NCI-H345 treated with DMSO at 0.1 percent for 48 hours (cell line): ENCODE results near the gene ANKMY1.
"Not testable (repeated sequence)": the region's sequence is repeated elsewhere in the genome, so short reads cannot be mapped to it uniquely, and the experiment has no call there.

Source experiments
- DNase-seq: peaks from one replicate; lab custom pipeline; 2025; ENCODE audit not compliant: unreplicated experiment; lab: John Stamatoyannopoulos, UW

ANKMY1 gene

DNA sequence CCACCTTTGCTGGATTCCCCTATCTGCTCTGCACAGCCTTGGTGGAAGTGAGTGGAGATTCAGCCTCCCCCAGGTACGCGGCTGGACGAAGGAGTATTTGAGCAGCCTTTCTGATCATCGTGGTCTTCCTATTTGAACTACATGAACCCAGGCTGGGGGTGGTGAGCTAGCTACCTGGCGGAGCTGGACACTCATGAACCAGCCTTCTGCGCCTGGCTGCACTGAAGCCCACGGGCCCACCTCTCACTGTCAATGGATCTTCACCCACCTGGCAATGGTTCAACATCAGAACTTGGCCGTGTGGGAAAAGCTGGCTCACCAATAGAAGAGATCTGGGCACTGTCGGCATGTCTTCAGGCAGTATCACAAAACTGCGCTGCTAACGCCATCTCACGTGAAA, 35.4 kb downstream of the ANKMY1 start:
- no peak for DNase-seq

GRCh38 chr2:240521885-240522284, 35.9 kb downstream of the ANKMY1 start:
- not testable (repeated sequence) for DNase-seq

DNA sequence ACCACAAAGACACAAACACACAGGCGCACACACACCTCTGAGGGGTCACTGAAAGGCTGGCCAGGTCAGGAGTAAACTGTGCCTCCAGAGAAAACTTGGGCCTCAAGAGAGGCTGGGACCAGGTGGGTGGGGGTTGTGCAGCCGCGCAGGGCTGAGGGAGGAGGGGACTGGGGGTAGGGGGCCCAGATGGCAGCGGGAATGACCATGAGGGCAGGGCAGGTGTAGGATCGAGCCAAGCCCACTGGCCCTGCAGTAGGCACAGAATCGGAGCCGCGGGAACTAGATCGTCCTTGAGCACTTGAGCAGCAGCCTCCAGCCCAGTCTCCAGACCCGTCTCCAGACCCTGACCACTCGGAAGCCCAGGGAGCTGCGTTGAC, 36.8 kb downstream of the ANKMY1 start:
- DNase-seq: no peak

DNA sequence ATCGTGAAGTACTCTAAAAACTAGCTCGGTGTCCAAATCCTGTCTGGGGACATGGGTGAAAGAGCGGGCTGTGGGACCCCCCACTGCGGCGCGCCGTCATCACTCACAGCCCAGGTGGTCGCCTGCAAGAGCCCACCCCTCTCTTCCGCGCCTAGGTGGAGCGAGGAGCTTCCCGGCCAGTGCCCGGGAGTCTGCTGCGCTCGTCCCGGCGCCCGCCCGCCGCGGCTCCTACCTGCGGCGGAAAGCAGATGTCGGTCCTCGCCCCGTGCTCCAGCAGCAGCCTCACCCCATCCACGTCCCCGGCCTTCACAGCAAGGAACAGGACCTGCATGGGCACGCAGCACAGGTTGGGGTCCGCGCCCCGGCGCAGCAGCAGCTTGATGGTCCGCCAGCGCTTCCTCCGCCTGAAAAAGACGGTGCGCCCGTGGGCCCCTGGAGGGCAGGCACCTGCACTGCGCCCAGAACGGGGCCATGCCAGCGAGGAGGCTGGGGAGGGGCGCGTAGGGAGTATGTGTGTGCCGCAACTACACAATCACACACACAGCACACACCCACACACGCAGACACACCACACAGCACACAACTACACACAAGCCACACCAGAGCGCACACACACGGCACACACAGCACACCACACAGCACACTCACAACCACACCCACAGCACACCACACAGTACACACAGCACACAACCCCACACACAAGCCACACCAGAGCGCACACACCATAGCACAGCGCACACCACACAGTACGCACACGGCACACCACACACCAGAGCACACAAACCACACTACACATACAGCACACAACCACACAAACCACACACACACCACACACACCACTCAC, 37.4 kb downstream of the ANKMY1 start:
- no peak for DNase-seq

- DNase-seq: no peak
Measured at GRCh38 chr2:240519396-240520129, 38.2 kb downstream of the ANKMY1 start.

- no peak for DNase-seq
Measured at GRCh38 chr2:240518981-240519380, 38.8 kb downstream of the ANKMY1 start.

- DNase-seq: no peak
Measured at GRCh38 chr2:240517342-240517741, 40.4 kb downstream of the ANKMY1 start.

DNA sequence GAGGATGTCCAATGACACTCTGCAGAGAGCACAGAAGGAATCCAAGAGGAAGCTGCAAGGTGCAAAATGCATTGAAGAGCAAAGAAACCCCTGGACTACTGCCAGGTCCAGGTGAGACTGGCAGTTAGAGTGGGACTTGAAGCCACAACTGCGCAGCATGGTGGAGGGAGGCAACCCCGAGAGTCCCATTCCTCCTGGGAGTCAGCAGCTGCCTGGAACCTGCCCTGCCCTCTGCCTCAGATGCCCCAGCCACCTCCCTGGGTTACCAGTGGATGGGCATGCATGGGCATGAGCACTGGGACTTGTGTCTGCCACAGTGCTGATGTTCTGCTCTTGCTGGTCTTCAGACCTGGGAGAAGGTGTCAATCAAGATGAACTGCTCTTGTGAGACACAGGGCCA, 43.2 kb downstream of the ANKMY1 start:
- DNase-seq: no peak

DNA sequence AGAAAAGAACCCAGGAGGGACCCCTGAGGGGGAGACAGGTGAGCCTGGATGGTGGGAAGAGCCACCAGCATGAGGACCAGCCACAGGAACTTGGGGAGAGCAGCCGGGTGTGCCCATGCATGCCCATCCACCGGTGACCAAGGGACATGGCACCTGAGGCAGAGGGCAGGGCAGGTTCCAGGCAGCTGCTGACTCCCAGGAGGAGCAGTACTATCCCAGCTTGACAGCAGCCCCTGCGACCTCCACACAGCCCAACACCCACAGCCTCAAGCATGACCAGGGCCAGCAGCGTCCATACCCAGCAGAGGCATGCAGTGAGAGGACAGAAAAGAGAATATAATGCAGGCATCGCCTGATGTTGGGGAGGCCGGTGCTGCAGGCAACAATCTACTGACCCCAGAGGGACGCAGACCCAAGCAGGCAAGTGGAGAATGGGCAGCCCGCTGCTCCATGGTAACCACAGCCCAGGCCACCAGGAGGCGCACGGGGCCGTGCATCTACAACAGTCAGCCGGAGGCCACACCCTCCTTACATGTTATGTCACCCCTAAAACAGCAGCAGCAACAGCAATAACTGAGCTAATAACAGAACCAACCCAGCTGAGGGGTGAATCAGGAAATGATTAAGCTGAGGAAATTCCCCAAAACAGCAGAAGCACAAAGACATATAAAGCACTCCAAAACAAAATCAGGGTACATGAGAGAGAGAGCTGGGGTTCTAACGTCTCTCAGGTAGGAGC, 44.1 kb downstream of the ANKMY1 start:
- DNase-seq: no peak

DNA sequence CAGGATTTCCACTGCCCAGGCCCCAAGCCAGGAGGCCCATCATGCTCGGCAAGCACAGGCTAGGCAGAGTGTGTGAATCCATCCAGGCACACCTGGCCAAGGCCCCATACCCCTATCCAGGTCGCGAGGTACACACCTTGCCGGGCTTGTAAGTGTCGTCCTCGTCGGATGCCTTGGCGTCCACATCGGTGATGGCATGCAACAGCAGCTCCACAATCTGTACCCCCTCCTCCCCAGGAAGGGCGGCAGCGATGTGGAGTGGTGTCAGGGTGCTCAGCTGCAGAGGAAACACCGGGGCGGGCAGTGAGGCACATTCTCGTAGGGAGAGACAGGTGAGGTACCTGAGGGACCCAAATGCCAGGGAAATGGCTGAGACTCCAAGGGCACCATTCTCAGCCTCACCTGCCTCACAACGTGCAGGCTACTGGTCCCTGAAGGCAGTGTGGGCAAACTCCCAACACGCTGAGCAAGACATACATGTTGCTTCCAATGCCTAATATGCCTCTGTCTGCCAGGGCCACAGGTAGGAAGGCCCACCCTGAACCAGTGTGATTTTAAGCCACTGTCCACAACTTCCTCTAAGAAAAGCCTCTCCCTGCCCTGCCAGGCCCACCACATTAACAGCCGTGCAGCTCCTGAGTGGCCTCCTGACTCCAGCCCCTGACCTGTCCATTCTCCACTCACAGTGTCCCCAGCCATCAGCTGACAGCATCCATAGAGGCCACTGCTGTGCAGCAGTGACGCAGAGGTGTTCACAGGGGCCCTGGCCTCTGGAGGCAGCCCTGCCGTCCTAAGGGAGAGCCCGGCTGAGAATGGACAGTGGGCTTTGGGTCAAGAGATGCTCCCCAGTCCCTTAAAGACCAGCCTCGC, 44.9 kb downstream of the ANKMY1 start:
- no peak for DNase-seq

DNA sequence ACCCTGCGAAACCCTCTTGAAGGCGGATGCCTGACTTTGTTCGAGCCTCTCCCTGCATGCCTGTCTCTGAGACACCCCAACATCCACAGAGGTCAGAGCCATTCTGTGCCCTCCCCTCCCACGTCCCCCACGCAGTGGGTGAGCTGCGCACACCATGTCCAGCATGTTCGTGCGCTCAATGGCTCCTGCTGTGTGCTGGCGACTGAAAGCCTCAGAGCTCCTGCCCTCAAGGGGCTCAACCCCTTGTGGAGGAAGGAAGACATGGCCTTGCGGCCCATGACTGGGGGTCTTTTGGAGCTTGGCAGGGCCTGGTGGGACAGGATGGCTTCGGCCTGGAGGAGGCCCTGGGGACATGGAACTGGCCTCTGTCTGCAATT, 45.7 kb downstream of the ANKMY1 start:
- no peak for DNase-seq

DNA sequence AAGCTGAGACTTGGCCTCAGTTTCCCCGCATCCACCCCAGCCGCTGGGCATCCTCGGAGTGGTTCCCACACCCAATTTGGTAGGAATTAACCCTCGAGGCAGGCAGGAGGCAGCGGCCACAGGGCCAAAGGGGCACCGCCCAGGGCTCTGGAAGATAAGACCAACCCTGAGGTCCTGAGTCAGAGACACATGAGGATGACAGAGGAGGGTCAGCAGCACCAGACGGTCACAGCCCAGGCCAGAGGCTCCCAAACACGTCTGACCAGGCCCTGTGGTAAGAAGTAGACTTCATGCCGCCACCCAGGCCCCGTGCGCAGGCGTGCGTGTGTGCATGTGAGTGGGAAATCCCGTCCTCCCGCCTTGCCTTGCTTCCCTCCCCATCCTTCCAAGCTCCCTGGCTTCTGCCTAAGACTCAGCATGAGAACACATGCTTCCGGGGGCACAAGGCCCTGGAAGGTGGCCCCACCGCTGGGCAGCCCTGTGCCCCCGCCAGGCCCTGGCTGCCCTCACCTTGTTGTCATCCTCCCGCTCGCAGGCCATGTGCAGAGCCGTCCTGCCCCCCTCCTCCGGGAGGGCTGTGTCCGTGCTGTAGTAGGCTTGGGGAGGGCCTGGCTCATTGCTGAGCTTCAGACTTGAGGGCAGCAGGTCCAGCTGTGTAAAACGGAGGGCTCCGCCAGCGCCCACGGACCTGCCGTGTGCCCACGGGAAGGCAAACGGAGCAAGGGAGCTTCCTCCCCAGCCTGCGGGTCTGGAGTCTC, 46.3 kb downstream of the ANKMY1 start:
- no peak for DNase-seq

DNA sequence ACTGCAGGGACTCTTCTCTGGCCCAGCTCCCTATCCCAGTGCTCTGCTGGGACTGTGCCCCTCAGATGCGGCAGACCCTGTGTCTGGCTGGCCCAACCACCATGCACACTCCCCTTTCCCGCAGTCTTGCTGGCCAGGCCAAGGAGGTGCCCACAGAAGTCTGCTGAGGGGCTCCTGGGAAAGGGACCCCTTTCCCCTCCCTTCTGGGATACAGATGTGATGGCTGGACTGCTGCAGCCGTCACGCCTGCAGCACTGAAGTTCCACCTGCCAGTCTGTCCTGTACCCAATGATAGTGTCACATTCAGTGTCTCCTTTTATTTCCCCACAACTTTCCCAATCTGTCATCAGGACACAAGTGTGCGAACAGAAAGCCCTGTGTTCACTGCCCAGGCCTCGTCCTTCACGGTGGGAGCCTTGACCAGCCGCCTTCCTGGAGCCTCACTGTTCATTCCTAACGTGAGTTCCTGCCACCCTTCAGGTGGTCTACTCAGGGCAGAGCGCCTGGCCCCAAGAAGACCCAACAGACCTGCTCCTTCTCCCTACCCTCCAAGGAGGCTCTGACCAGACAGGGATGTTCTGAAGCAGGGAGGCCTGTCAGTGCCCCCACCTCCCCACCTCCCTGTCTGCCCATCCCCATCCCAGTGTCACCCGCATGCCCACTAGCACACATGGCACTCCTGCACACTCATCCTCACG, 47.1 kb downstream of the ANKMY1 start:
- no peak for DNase-seq

DNA sequence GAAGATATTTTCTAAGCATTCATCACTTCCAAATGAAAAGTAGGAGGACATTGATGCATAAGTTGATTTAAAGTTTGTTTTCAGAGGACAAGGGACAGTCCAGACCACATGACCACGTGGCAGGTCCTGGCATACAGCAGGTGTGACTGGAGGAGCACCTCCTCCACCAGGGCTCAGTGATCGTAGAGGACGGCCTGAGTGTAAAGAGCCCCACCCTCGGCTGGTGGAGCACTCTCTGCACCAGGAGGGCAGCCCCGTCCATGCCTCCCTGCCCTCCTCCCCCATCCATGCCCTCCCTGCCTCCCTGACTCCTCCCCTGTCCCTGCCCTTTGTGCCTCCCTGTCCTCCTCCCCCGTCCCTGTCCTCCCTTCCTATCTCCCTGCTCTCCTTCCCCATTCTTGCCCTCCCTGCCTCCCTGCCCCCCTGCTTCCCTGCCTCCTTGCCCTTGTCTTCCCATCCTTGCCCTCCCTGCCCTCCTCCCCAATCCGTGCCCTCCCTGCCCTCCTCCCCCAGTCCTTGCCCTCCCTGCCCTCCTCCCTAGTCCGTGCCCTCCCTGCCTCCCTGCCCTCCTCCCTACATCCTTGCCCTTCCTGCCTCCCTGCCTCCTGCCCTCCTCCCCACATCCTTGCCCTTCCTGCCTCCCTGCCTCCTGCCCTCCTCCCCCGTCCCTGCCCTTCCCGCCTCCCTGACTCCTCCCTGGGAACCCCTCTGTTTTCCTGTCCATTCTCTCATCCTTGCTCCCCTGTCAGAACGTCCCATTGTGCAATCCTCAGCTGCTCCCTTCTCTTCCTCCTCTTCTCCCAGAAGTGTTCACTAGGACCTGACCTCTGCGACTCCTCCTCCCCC, 47.9 kb downstream of the ANKMY1 start:
- no peak for DNase-seq

GRCh38 chr2:240508832-240509545, 48.8 kb downstream of the ANKMY1 start:
- no peak for DNase-seq

- no peak for DNase-seq
Measured at GRCh38 chr2:240507778-240508251, 50.0 kb downstream of the ANKMY1 start.

DNA sequence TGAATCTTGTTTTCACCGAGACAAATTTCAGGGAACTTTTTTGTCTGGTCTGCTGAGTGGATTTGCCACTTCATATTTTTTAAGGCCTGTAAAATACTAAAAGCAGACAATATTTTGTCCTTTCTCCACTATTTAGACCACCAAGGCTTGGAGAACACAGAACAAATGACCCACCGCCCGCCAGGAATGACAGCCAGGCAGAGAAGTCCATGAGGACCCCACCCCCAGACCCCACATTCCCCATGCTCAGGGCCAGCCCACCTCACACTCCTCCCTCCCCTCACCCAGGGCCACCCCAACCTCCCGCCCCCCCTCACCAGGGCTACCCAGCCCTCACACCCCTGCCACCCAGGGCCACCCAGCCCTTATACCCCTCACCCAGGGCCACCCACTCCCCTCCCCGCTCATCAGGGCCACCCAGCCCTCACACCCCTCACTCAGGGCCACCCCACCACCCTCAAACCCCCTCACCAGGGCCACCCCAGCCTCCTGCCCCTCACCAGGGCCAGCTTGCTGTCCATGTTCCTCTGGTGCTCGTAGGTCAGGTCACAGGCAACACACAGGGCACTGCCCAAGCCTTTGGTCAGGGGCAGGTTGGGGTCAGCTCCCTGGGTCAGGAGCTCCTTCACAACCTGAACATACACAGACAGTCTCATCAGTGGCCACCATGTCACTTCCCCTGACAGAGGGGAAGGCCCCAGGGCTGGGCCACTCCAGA, 50.6 kb downstream of the ANKMY1 start:
- no peak for DNase-seq
